HepG2 (cell line): ENCODE results near the gene CDH23. TPM values are rescaled to one million over a fixed set of nuclear protein-coding genes. Genes with fewer than 3 reads are reported as not detected.

Source experiments
- ATAC-seq: fragments of 200-7000 bp; cut with Tn5 transposase; 3 replicates; pipeline ENCODE4 v1.9.1; 2020; ENCODE audit warnings: mild to moderate bottlenecking, moderate library complexity
- BruUV-seq: library from RNA; stranded (reverse); fragments of 400-500 nt; replicated peaks from 2 replicates; lab custom pipeline; 2021; lab: Mats Ljungman, UMichigan
- CTCF ChIA-PET: fragments of 300-600 bp; formaldehyde crosslinking; extraction: SDS; loops from one replicate; lab custom pipeline; 2021; ENCODE audit warnings: low total read pairs, inconsistent platforms, low intra/inter-chr PET ratio; lab: Yijun Ruan, JAX
- POLR2A ChIA-PET: fragments of 350-600 bp; sonication (Branson Sonifier 250); formaldehyde crosslinking; loops from one replicate; lab custom pipeline; 2020; ENCODE audit warnings: antibody characterized with exemption, inconsistent platforms; lab: Yijun Ruan, JAX
- DNase-seq: peaks from one replicate; pipeline ENCODE4 v3.0.0-alpha.2; 2015; ENCODE audit warnings: low spot score
- FAIRE-seq: peaks from 3 replicates; lab custom pipeline; 2011; peaks lifted over from hg19 to GRCh38; lab: Jason Lieb, UNC
- H2AFZ ChIP-seq: one replicate; pipeline ENCODE4 v1.6.1; 2011; ENCODE audit warnings: low read length, inconsistent platforms
- H3K27ac ChIP-seq: fragments of 300-600 bp; 3 replicates; pipeline ENCODE4 v1.8.0; 2011; ENCODE audit warnings: mixed run types, mild to moderate bottlenecking, mixed read lengths, low read length, inconsistent platforms; ENCODE audit not compliant: insufficient read depth; ENCODE audit errors: extremely low read length
- H3K27me3 ChIP-seq, 2 experiments: fragments of 200-600 bp in 1 of 2; 2 replicates in 1 of 2; 3 replicates in 1 of 2; pipeline versions ENCODE4 v1.6.0 to v1.8.0; 2011; ENCODE audit warnings: low read length in 2 of 2, mild to moderate bottlenecking in 2 of 2, moderate library complexity in 2 of 2, inconsistent platforms in 1 of 2; ENCODE audit not compliant: insufficient read depth in 2 of 2, control insufficient read depth in 1 of 2
- H3K36me3 ChIP-seq, 2 experiments: fragments of 200-600 bp in 1 of 2; replicated peaks in 1 of 2; 2 replicates in 1 of 2; 3 replicates in 1 of 2; pipeline versions ENCODE4 v1.5.1 to v1.8.0; 2011; ENCODE audit warnings: low read length in 2 of 2, inconsistent platforms in 1 of 2; ENCODE audit not compliant: insufficient read depth in 2 of 2, control insufficient read depth in 1 of 2
- H3K4me1 ChIP-seq: 2 replicates; pipeline ENCODE4 v1.5.1; 2012; ENCODE audit warnings: low read length, inconsistent platforms; ENCODE audit not compliant: insufficient read depth
- H3K4me2 ChIP-seq: 2 replicates; pipeline ENCODE4 v1.6.0; 2011; ENCODE audit warnings: low read depth, low read length, inconsistent platforms
- H3K4me3 ChIP-seq, 3 experiments: fragments of 200-600 bp in 1 of 3; sonication (generic), shearing (Covaris generic) in 1 of 3; replicated peaks in 1 of 3; 2 replicates each; pipeline ENCODE4 v1.5.1; 2011 to 2016; ENCODE audit warnings: low read length in 3 of 3, inconsistent platforms in 2 of 3, low read depth in 2 of 3, mild to moderate bottlenecking in 2 of 3, control low read depth in 1 of 3, mixed read lengths in 1 of 3; ENCODE audit not compliant: insufficient read depth in 1 of 3
- H3K79me2 ChIP-seq: one replicate; pipeline ENCODE4 v1.6.1; 2011; ENCODE audit warnings: low read length, inconsistent platforms; ENCODE audit not compliant: insufficient read depth
- H3K9ac ChIP-seq: 2 replicates; pipeline ENCODE4 v1.6.0; 2011; ENCODE audit warnings: mild to moderate bottlenecking, low read depth, low read length, inconsistent platforms; ENCODE audit not compliant: insufficient read depth
- H3K9me3 ChIP-seq: 2 replicates; pipeline ENCODE4 v1.5.1; 2012; ENCODE audit warnings: mild to moderate bottlenecking, low read length
- H4K20me1 ChIP-seq: 2 replicates; pipeline ENCODE4 v1.6.0; 2011; ENCODE audit warnings: inconsistent platforms, mild to moderate bottlenecking, low read length, moderate library complexity; ENCODE audit not compliant: insufficient read depth
- ATAD3A ChIP-seq: sonication (generic); formaldehyde crosslinking; IDR thresholded peaks from 2 replicates; pipeline ENCODE4 v1.4.0; 2020; ENCODE audit warnings: missing genetic modification reagents
- CHD4 ChIP-seq: fragments of 200-600 bp; sonication (generic); IDR thresholded peaks from 2 replicates; pipeline ENCODE4 v1.7.0; 2017; ENCODE audit warnings: mild to moderate bottlenecking, low read length, borderline replicate concordance
- IKZF1 ChIP-seq: fragments of 450-650 bp; IDR thresholded peaks from 2 replicates; pipeline ENCODE4 v1.7.1; 2016
- KDM3A ChIP-seq: IDR thresholded peaks from 2 replicates; pipeline ENCODE4 v1.6.1; 2018; ENCODE audit warnings: low read depth, missing compliant biosample characterization
- LBX2 ChIP-seq: sonication (generic); formaldehyde crosslinking; IDR thresholded peaks from 2 replicates; pipeline ENCODE4 v1.5.0; 2020; ENCODE audit warnings: missing genetic modification reagents, mild to moderate bottlenecking, borderline replicate concordance
- ZNF280B ChIP-seq: sonication (generic); formaldehyde crosslinking; IDR thresholded peaks from 2 replicates; pipeline ENCODE4 v1.5.0; 2020; ENCODE audit warnings: missing genetic modification reagents, mild to moderate bottlenecking, borderline replicate concordance
- ZNF33B ChIP-seq: sonication (generic); formaldehyde crosslinking; IDR thresholded peaks from 2 replicates; pipeline ENCODE4 v1.5.1; 2020; ENCODE audit warnings: mild to moderate bottlenecking, missing genetic modification reagents
- ZNF441 ChIP-seq: sonication (generic); formaldehyde crosslinking; IDR thresholded peaks from 2 replicates; pipeline ENCODE4 v1.7.0; 2021; ENCODE audit warnings: missing genetic modification reagents, borderline replicate concordance
- WGBS: methylation state at CpG from one replicate; pipeline ENCODE4 v1.1.6; 2017; ENCODE audit warnings: low lambda C conversion rate; 5-methylcytosine and 5-hydroxymethylcytosine counted together
- in situ Hi-C: cut with HindIII; loops from 2 replicates; pipeline ENCODE4 v1.10.0; 2017; ENCODE audit warnings: low pct_unique_long_range_greater_than_20kb; ENCODE audit not compliant: extremely low pct_ligation_motif_present
- intact Hi-C: fragments of 100-400 bp; cut with micrococcal nuclease; formaldehyde crosslinking; loops from one replicate; pipeline ENCODE4 v1.10.0; 2022; ENCODE audit not compliant: unreplicated experiment
- polyA plus RNA-seq, 8 experiments: library from polyadenylated mRNA; depleted of rRNA in 3 of 8; stranded (reverse) in 7 of 8; unstranded in 1 of 8; fragments of >200 nt; fragmentation: Illumina TruSeq in 4 of 8; extraction: Trizol in 4 of 8; gene quantifications; 2 replicates each; pipeline versions ENCODE4 v1.2.1 to v1.2.3, GENCODE V29; 2011 to 2016; ENCODE audit warnings: low read depth in 4 of 8, missing spikeins in 1 of 8, mixed read lengths in 1 of 8; ENCODE audit not compliant: insufficient read depth in 1 of 8
- total RNA-seq, 5 experiments: library from RNA; depleted of rRNA; stranded (reverse); fragments of >200 nt; fragmentation: Illumina TruSeq; extraction: Trizol; gene quantifications; 2 replicates each; pipeline ENCODE4 v1.2.3, GENCODE V29; 2016; ENCODE audit warnings: low read depth in 1 of 5

Gene CDH23
- total and polyA plus RNA-seq, 2 of the 13 experiments (the other 11 are each of a cell fraction or from before 2014, with no cell fraction given): 0.13 TPM; not detected in 1

GRCh38 chr10:71717056-71717455 lies 320.3 kb downstream of the CDH23 start:
- no peak for DNase-seq
- Histone ChIP-seq H3K27me3 (peaks cover 8 to 60% of the 10 kb centered on the region in 2 experiments; a peak in 4 of 5 replicates), H3K27ac (no peak overlapping the region), H2AFZ (no peak overlapping the region), H3K36me3 (no peaks in the 10 kb centered on the region), H3K79me2 (no peaks in the 10 kb centered on the region), H3K9me3 (no peaks in the 10 kb centered on the region), H3K4me3 (no peak overlapping the region), H3K4me1 (no peaks in the 10 kb centered on the region), H3K9ac (no peak overlapping the region), H3K4me2 (no peak overlapping the region), H4K20me1 (no peaks in the 10 kb centered on the region)
- in situ Hi-C loops: no loop called here
- POLR2A ChIA-PET: no interaction called here
- WGBS: 36% methylated on average over 4 of the region's 4 CpGs
- no peak for ATAC-seq
- FAIRE-seq: no peak
- intact Hi-C loops: no loop called here
- TF ChIP-seq IKZF1: no peak
- no peak for TF ChIP-seq ATAD3A (CRISPR knock-in tag)
- no peak for TF ChIP-seq CHD4
- TF ChIP-seq LBX2 (CRISPR knock-in tag): no peak
- TF ChIP-seq ZNF441: no peak
- no peak for TF ChIP-seq KDM3A (CRISPR knock-in tag)
- no peak for TF ChIP-seq ZNF280B (CRISPR knock-in tag)
- TF ChIP-seq ZNF33B: no peak
- no TSS peak for BruUV-seq
- CTCF ChIA-PET: no interaction called here
